Endometrial microvascular endothelial cells (primary cell): ENCODE results near the gene FGF14. TPM values are rescaled to one million over a fixed set of nuclear protein-coding genes. Genes with fewer than 3 reads are reported as not detected.

Experiments used
- in situ Hi-C: cut with HindIII; loops from 2 replicates; pipeline ENCODE4 v1.10.0; 2017; ENCODE audit warnings: low sequenced_read_pairs, low pct_unique_long_range_greater_than_20kb; ENCODE audit errors: inconsistent ontology term
- total RNA-seq: library from RNA; depleted of rRNA; stranded (reverse); fragments of >200 nt; gene quantifications from one replicate; pipeline ENCODE4 v1.2.3, GENCODE V29; 2015; ENCODE audit errors: inconsistent ontology term

Gene FGF14
- total RNA-seq, 1 donor from 2014 or later, result under 0.01 TPM

- in situ Hi-C loops, result no loop called here
These were observed 698.0 kb downstream of the FGF14 start for GRCh38 chr13:101703838-101704237.

GRCh38 chr13:101703081-101703480 is 698.8 kb downstream of the FGF14 start:
- in situ Hi-C loops, result no loop called here

- in situ Hi-C loops, result no loop called here
These were observed 701.2 kb downstream of the FGF14 start for GRCh38 chr13:101700598-101700997.

GRCh38 chr13:101698400-101698799 is 703.4 kb downstream of the FGF14 start:
- in situ Hi-C loops, result no loop called here

- in situ Hi-C loops, result no loop called here
These were observed 704.1 kb downstream of the FGF14 start for GRCh38 chr13:101697745-101698144.

GRCh38 chr13:101695870-101696516 is 705.9 kb downstream of the FGF14 start:
- in situ Hi-C loops, result no loop called here

- in situ Hi-C loops, result no loop called here
These were observed 710.4 kb downstream of the FGF14 start for GRCh38 chr13:101691341-101691860.

GRCh38 chr13:101690871-101691270 is 711.0 kb downstream of the FGF14 start:
- in situ Hi-C loops, result no loop called here

GRCh38 chr13:101686003-101686402 is 715.8 kb downstream of the FGF14 start:
- in situ Hi-C loops, result no loop called here

GRCh38 chr13:101681834-101682233 is 720.0 kb downstream of the FGF14 start:
- in situ Hi-C loops, result no loop called here

GRCh38 chr13:101673360-101674105 is 728.3 kb downstream of the FGF14 start:
- in situ Hi-C loops, result no loop called here

GRCh38 chr13:101661839-101662238 is 740.0 kb downstream of the FGF14 start:
- in situ Hi-C loops, result no loop called here

Other genes with a start within 250 kb of the FGF14 start
- 33.5 TPM for gene TPP2, start 194.9 kb upstream of the FGF14 start, total RNA-seq